Activated naive CD4-positive, alpha-beta T cell treated with anti-CD3 and anti-CD28 coated beads for 36 hours (primary cell): ENCODE data around the gene LIMS2. TPM values are rescaled to one million over a fixed set of nuclear protein-coding genes. Genes with fewer than 3 reads are reported as not detected.

Experiments used
- CTCF ChIA-PET: fragments of 350-600 bp; sonication (Branson Sonifier 250); formaldehyde crosslinking; loops from one replicate; lab custom pipeline; 2021; ENCODE audit warnings: antibody characterized with exemption; lab: Charles Lee
- DNase-seq: peaks from one replicate; pipeline ENCODE4 v3.0.0-alpha.2; 2020
- H3K27ac Mint-ChIP-seq: one replicate; pipeline ENCODE4 v1.8.0; 2021; ENCODE audit warnings: mild to moderate bottlenecking, mixed read lengths
- H3K27me3 Mint-ChIP-seq: one replicate; pipeline ENCODE4 v1.8.0; 2021; ENCODE audit warnings: low read depth, mixed read lengths
- H3K36me3 Mint-ChIP-seq: one replicate; pipeline ENCODE4 v1.8.0; 2021; ENCODE audit warnings: low read depth, mixed read lengths
- H3K4me1 Mint-ChIP-seq: one replicate; pipeline ENCODE4 v1.8.0; 2021; ENCODE audit warnings: low read depth, mixed read lengths
- H3K4me3 Mint-ChIP-seq: one replicate; pipeline ENCODE4 v1.8.0; 2021; ENCODE audit warnings: mild to moderate bottlenecking, moderate library complexity, mixed read lengths
- H3K9me3 Mint-ChIP-seq: one replicate; pipeline ENCODE4 v1.8.0; 2021; ENCODE audit warnings: mixed read lengths
- intact Hi-C: fragments of 100-400 bp; cut with micrococcal nuclease; formaldehyde crosslinking; loops from one replicate; pipeline ENCODE4 v1.15.1; 2023
- total RNA-seq, 2 experiments: library from RNA; stranded (reverse); gene quantifications; one replicate each; pipeline ENCODE4 v1.2.3, GENCODE V29; 2021

The LIMS2 gene
- total RNA-seq, 2 experiments from 2014 or later: 14.6 to 15.5 TPM

DNA sequence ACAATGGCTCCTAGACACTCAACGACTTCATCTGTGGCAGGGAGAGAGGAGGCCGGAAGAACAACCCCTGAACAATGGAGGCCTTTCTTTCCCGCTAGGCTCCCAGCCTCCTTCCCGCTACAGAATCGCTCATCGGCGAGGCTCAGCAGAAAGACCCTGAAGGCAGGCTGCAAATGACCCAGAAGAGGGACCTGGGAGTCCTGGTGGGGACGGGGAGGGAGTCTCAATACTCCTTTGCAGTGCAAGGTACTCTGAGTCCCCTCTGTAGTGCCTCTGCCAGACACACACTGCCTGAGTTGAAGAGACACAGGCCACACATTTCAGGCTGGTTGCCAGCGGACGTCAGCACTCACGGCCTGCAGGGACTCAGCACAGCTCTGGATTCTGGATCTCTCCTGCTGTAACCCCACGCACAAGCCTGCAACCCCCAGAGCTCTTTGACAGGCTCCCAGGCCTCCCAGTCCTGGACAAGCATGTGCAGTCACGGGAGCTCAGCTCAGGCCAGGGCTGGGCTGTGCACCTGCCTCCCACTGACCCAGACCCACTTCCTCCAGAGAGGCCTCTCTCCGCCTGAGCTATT, 23.3 kb downstream of the LIMS2 start:
- Mint-ChIP-seq H3K36me3 (no peaks in the 10 kb centered on the region), H3K9me3 (no peaks in the 10 kb centered on the region), H3K27me3 (no peaks in the 10 kb centered on the region), H3K27ac (no peak overlapping the region), H3K4me1 (peaks cover 9% of the 10 kb centered on the region), H3K4me3 (no peak overlapping the region)
- intact Hi-C loops: no loop called here
- CTCF ChIA-PET: interaction anchor here (0.8 to 11.0 kb wide), 2 partner anchors 10 to 59 kb away, joined by 4 to 145 read pairs; no protein-coding TSS in a partner anchor
- no peak for DNase-seq

DNA sequence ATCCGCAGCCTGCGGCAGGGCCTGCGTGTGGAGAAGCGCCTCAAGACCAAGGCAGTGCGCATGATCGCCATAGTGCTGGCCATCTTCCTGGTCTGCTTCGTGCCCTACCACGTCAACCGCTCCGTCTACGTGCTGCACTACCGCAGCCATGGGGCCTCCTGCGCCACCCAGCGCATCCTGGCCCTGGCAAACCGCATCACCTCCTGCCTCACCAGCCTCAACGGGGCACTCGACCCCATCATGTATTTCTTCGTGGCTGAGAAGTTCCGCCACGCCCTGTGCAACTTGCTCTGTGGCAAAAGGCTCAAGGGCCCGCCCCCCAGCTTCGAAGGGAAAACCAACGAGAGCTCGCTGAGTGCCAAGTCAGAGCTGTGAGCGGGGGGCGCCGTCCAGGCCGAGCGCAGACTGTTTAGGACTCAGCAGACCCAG, 23.9 kb downstream of the LIMS2 start:
- no peak for DNase-seq
- H3K36me3 Mint-ChIP-seq: no peaks in the 10 kb centered on the region
- intact Hi-C loops: no loop called here
- CTCF ChIA-PET: interaction anchor here (2.7 to 11.0 kb wide), 2 partner anchors 11 to 58 kb away, joined by 25 to 145 read pairs; no protein-coding TSS in a partner anchor
- peaks cover 12% of the 10 kb centered on the region for H3K4me1 Mint-ChIP-seq
- H3K9me3 Mint-ChIP-seq: no peaks in the 10 kb centered on the region
- H3K27ac Mint-ChIP-seq: no peak overlapping the region
- no peaks in the 10 kb centered on the region for H3K27me3 Mint-ChIP-seq
- no peak overlapping the region for H3K4me3 Mint-ChIP-seq

DNA sequence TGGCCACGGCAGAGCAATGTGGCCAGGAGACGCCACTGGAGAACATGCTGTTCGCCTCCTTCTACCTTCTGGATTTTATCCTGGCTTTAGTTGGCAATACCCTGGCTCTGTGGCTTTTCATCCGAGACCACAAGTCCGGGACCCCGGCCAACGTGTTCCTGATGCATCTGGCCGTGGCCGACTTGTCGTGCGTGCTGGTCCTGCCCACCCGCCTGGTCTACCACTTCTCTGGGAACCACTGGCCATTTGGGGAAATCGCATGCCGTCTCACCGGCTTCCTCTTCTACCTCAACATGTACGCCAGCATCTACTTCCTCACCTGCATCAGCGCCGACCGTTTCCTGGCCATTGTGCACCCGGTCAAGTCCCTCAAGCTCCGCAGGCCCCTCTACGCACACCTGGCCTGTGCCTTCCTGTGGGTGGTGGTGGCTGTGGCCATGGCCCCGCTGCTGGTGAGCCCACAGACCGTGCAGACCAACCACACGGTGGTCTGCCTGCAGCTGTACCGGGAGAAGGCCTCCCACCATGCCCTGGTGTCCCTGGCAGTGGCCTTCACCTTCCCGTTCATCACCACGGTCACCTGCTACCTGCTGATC, 24.4 kb downstream of the LIMS2 start:
- peaks cover 13% of the 10 kb centered on the region for H3K4me1 Mint-ChIP-seq
- no peaks in the 10 kb centered on the region for H3K27me3 Mint-ChIP-seq
- no peak for DNase-seq
- no peak overlapping the region for H3K27ac Mint-ChIP-seq
- CTCF ChIA-PET: interaction anchor here (1.0 to 11.0 kb wide), 6 partner anchors 10 to 65 kb away, joined by 4 to 145 read pairs (median 6); no protein-coding TSS in a partner anchor
- no peaks in the 10 kb centered on the region for H3K9me3 Mint-ChIP-seq
- H3K36me3 Mint-ChIP-seq: no peaks in the 10 kb centered on the region
- intact Hi-C loops: no loop called here
- H3K4me3 Mint-ChIP-seq: no peak overlapping the region

DNA sequence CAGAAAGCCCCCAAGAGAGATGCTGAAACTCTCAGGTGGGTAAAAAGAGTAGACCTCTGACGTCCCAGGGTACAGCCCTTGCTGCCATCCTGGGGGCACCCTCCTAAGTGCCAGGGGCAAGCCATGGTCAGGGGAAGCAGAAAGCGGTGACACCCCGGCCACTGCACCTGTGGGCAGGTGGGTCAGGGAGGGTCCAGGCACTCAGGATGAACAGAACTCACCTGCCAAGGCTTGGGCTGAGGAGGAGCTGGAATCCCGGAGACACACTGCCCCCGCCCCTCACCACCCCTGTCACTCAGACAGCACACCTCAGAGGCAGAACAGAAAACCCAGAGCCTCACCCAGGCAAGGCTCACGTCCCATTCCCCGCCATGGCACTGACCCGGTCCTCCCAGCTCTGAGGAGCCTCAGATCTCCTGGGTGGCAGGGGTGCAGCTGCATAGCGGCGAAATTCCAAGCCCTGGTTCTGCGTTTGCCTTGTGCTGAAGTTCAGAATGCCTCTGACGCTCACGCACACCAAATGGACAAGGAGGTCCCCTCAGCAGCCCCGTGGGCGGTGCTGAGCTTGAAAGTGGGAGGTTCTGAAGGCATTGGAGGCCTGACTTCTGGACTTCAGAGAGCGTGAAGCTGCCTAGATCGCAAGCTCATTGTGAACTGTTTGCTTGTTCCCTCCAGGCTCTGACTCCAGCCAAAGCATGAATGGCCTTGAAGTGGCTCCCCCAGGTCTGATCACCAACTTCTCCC, 25.1 kb downstream of the LIMS2 start:
- H3K27me3 Mint-ChIP-seq: no peaks in the 10 kb centered on the region
- H3K4me1 Mint-ChIP-seq: peaks cover 13% of the 10 kb centered on the region
- no peak overlapping the region for H3K4me3 Mint-ChIP-seq
- intact Hi-C loops: no loop called here
- no peaks in the 10 kb centered on the region for H3K9me3 Mint-ChIP-seq
- CTCF ChIA-PET: interaction anchor here (0.5 to 11.0 kb wide), 9 partner anchors 10 to 450 kb away, joined by 3 to 145 read pairs (median 5); no protein-coding TSS in a partner anchor
- no peak for DNase-seq
- no peaks in the 10 kb centered on the region for H3K36me3 Mint-ChIP-seq
- H3K27ac Mint-ChIP-seq: no peak overlapping the region

DNA sequence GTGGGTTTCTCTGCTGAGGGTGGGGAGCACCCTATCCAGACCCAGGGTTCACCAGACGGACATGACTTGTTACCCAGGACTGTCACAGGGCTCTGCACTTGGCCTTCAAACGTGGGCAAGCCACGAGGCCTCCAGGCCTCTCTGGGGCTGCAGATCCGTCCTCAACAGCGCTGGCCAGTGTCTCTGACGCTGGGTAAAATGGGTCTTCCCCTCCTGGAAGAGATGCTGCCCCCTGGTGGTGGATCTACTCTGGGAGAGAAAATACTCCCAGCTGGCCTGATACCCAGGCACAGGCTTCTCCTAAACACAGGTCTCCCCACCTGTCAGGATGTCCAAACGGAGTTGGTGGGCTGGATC, 25.7 kb downstream of the LIMS2 start:
- CTCF ChIA-PET: interaction anchor here (0.5 to 11.0 kb wide), 9 partner anchors 9 to 451 kb away, joined by 3 to 145 read pairs (median 4); no protein-coding TSS in a partner anchor
- no peaks in the 10 kb centered on the region for H3K27me3 Mint-ChIP-seq
- no peaks in the 10 kb centered on the region for H3K9me3 Mint-ChIP-seq

DNA sequence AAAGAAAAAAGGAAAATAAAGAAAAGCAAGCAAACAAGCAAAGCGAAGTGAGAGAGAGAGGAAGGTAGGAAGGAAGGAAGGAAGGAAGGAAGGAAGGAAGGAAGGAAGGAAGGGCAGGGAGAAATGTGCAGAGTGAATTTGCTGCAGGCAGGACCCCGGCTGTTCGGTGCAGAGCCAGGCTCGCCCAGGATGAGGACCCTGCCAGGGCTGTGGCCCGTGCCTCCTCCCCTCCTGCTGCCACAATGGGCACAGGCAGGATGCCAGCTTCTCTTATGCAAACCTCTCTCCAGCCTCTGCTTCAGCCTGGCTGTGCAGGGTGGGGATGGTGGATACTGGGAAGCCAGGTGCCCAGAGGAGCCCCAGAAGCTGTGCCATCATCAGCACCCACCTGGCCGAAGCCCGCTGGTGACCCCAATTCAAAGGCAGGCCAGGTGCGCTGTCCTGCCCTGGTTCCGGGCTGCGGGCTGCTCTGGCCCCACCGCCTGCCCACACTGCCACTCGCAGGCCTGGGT, 26.2 kb downstream of the LIMS2 start:
- Mint-ChIP-seq H3K27me3 (no peaks in the 10 kb centered on the region), H3K4me1 (peaks cover 13% of the 10 kb centered on the region), H3K27ac (no peak overlapping the region), H3K9me3 (no peaks in the 10 kb centered on the region), H3K4me3 (no peak overlapping the region), H3K36me3 (no peaks in the 10 kb centered on the region)
- no peak for DNase-seq
- CTCF ChIA-PET: interaction anchor here (0.5 to 11.0 kb wide), 7 partner anchors 9 to 443 kb away, joined by 3 to 145 read pairs (median 4); no protein-coding TSS in a partner anchor
- intact Hi-C loops: loop anchor here (1.0 to 10.0 kb wide), 4 partner anchors 58 to 452 kb away; partner anchors contain the start of gene WDR33

More for the DNA sequence above, 25.7 kb downstream of the LIMS2 start:
- H3K36me3 Mint-ChIP-seq: no peaks in the 10 kb centered on the region
- no peak overlapping the region for H3K4me3 Mint-ChIP-seq
- DNase-seq: peak; percentile 91
- intact Hi-C loops: loop anchor here (1.0 to 10.0 kb wide), 4 partner anchors 58 to 452 kb away; partner anchors contain the start of gene WDR33
- H3K27ac Mint-ChIP-seq: no peak overlapping the region
- H3K4me1 Mint-ChIP-seq: peaks cover 13% of the 10 kb centered on the region

DNA sequence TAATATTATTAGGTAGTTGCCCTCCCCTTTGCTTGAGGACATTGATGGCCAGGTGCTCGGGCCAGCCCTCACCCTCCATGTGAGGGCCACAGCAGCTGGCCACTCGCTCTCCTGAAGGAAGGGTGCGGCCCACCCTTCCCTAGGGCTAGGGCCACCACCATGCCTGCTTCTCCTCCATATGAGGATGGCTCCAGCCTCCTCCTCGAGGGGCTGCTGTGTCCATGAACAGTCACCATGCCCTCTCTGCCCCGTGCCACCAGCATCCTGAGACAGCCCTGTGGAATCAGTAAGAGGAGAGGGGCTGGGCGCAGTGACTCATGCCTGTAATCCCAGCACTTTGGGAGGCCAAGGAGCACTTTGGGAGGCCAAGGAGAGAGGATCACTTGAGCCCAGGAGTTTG, 27.0 kb downstream of the LIMS2 start:
- DNase-seq: no peak
- intact Hi-C loops: loop anchor here (2.0 to 10.0 kb wide), 2 partner anchors 162 to 324 kb away; partner anchors contain the start of gene WDR33
- Mint-ChIP-seq H3K36me3 (no peaks in the 10 kb centered on the region), H3K4me1 (peaks cover 16% of the 10 kb centered on the region), H3K27me3 (no peaks in the 10 kb centered on the region), H3K9me3 (no peaks in the 10 kb centered on the region), H3K27ac (no peak overlapping the region), H3K4me3 (no peak overlapping the region)
- CTCF ChIA-PET: interaction anchor here (11.0 kb wide), 1 partner anchor 55 kb away, joined by 145 read pairs; no protein-coding TSS in a partner anchor

DNA sequence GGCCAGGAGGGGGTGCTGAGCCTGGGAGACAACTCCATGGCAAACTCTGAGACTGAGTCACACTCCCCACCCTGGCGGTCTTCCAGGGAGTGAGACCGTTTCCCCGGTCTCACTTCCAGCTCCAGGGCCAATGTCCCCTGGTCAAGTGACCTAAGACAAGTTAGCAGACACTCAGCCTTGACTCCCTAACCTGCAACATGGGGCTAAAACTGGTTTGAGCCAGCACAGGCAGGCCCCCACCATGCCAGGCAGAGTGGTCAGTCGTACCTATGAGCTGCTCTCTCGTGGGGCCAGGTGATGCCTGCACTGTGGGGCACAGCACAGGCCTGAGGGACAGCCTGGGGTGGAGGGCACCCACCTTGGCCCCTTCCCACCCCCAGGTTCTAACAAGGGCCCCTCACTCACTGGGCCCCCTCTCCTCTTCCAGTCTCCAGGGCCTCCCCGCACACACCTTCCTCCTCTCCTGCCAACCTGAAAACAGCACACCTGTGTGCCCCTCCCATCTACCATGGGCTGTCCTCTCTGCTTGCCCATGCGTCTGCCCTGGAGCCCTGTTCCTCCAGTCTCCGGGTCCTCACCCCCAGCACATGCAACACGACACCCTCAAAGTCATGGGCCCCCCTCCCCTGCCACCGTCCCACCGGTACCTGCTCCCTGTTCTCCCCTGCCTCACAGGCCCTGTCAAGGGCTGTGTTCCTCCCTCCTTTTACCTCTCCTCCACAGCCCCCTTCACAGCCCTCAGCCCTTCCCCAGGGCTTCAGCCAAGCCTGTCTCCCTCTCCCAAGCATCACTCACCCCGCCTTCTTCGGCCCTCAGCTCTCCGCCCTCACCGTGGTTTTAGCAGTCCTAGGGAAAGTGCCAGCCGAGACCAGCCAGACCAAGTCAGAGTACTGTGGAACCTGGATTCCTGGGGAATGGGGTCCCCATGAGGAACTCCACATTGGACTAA, 27.8 kb downstream of the LIMS2 start:
- intact Hi-C loops: loop anchor here (2.0 to 10.0 kb wide), 2 partner anchors 163 to 323 kb away; partner anchors contain the start of gene WDR33

DNA sequence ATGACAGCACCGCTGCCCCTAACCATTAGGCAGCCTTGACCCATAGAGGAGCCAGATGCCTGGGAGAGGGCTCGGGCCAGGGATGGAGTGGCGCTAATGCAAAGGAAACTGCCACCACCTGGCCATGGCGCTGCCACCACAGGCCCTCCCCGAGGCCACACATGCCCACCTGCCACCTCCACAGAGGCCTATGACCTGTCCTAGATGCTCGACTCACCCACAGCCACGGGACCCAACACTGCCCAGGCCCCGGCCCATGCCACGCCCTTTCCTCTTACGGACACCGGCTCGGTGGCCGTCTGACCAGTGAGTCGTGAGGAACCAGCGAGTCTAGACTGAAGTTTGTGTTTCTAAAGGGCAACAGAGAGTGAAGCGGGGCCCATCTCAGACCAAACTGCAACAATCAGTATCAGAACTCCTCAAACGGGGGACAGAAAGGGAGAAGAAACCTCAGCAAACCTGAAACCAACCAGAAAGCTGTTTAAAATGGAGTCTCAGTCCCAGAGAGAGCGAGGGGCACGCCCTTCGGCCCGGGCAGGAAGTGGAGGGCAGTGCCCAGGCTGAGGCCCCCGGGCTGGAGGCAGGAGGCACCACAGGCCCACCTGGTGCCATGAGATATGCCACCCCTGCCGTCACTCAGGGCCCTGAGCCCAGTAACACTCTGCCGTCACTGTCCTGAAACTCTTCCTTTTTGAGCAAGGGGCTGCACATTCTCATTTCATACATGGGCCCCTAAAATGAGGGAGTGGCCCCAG, 28.7 kb downstream of the LIMS2 start:
- H3K4me3 Mint-ChIP-seq: no peak overlapping the region

More for the DNA sequence above, 27.8 kb downstream of the LIMS2 start:
- CTCF ChIA-PET: interaction anchor here (11.0 kb wide), 1 partner anchor 54 kb away, joined by 145 read pairs; no protein-coding TSS in a partner anchor
- H3K36me3 Mint-ChIP-seq: no peaks in the 10 kb centered on the region
- H3K27ac Mint-ChIP-seq: no peak overlapping the region
- H3K27me3 Mint-ChIP-seq: no peaks in the 10 kb centered on the region
- DNase-seq: no peak
- no peaks in the 10 kb centered on the region for H3K9me3 Mint-ChIP-seq
- H3K4me3 Mint-ChIP-seq: no peak overlapping the region
- peaks cover 17% of the 10 kb centered on the region for H3K4me1 Mint-ChIP-seq

DNA sequence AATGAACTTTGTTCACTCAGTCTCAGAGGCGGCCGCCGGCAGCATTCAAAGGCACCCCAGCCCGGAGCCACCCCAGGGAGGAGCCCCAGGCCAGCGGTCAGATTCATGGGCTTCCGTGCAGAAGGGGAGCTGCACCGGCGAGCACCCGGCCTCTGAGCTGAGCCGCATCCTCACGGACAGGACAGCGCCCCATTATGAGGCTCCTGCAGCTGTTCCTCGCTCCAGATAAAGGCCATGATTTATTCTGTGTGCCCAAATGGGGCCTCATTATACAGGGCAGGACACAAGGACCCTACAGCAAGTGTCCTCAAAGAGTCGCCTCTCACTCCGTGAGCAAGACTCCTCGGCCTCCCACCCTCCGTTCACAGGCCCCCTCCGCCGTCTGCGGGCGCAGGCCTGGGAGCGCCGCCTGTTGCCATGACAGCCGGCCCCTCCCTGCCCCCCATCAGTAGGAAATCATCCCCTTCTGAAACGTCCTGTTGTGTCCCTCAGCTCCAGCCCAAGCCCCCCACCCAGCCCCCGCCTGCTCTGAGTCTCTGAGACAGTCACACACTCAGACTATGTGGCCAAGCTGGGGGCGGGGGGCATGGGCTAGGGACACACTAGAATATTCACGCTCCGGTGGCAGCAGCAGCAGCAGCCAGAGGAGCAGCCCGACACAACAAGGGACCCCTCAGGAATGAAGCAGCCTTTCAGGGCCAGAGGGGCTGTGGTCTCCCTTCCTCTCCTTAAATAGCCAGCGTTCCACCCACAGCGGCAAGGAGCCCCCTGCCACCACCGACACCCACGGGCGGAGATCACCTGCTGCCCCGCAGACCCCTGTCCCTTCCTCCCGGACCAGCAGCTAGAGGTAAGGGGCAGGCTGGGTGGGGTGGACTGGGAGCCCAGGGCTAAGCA, 29.7 kb downstream of the LIMS2 start, which contains the start of gene GPR17:
Gene GPR17 (plus strand): TSS at position 759 of the 897 bp plus-strand sequence. CDS start 4,583 bp downstream, outside the sequence.
- intact Hi-C loops: loop anchor here (10.0 kb wide), 1 partner anchor 321 kb away; no protein-coding TSS in a partner anchor
- H3K36me3 Mint-ChIP-seq: no peaks in the 10 kb centered on the region
- no peak for DNase-seq
- CTCF ChIA-PET: interaction anchor here (1.7 to 11.0 kb wide), 3 partner anchors 9 to 53 kb away, joined by 3 to 145 read pairs (median 5); partner anchors contain the start of gene LIMS2
- H3K4me3 Mint-ChIP-seq: no peak within 1 kb of the TSS
- no peaks in the 10 kb centered on the region for H3K27me3 Mint-ChIP-seq
- no peak within 1 kb of the TSS for H3K27ac Mint-ChIP-seq
- H3K4me1 Mint-ChIP-seq: peaks cover 21% of the 10 kb centered on the region
- H3K9me3 Mint-ChIP-seq: no peaks in the 10 kb centered on the region

More for the DNA sequence above, 28.7 kb downstream of the LIMS2 start:
- H3K36me3 Mint-ChIP-seq: no peaks in the 10 kb centered on the region
- H3K27ac Mint-ChIP-seq: no peak overlapping the region
- H3K4me1 Mint-ChIP-seq: peaks cover 17% of the 10 kb centered on the region
- DNase-seq: no peak
- H3K27me3 Mint-ChIP-seq: no peaks in the 10 kb centered on the region
- intact Hi-C loops: loop anchor here (10.0 kb wide), 1 partner anchor 322 kb away; no protein-coding TSS in a partner anchor
- CTCF ChIA-PET: interaction anchor here (11.0 kb wide), 1 partner anchor 54 kb away, joined by 145 read pairs; no protein-coding TSS in a partner anchor
- no peaks in the 10 kb centered on the region for H3K9me3 Mint-ChIP-seq
